ENCODE results near the gene NUP210L. TPM values are rescaled to one million over a fixed set of nuclear protein-coding genes. Genes with fewer than 3 reads are reported as not detected.

The NUP210L gene
- total RNA-seq, 1 donor from 2014 or later = not detected

DNA sequence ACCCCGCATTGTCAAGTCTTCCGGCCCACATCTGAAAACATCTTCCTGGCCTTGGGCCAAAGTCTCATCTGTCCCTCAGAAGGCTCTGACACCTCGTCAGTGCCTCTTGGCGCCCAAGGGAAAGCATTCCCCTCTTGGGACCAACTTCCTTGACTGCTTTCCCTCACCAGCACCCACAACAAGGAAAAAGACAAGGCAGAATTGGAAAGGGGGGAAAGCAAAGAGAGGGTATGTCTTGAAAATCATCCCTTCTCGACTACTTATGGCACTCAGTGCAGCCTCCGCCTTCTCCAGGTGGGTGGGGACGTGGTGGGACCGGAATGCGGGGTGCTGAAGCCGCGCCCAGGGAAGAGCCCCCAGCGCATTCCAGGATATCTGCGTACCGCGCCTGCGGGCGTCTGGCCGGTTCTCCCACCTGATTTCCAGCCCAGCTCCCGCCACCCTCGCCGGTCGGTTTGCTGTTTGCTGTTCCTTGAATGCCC is 191.0 kb downstream of the NUP210L start:
- peak overlapping the region; percentile 98 for H3K27ac Mint-ChIP-seq (ENCODE audit: unreplicated experiment)
- H3K27ac ChIP-seq (ENCODE audit: low read depth, low read length) = peak overlapping the region; percentile 90
- FAIRE-seq (no peak), DNase-seq (ENCODE audit: low read depth) (peak; percentile 58)
- H3K4me1 ChIP-seq (ENCODE audit: insufficient read depth, low read length) = peaks cover 36% of the 10 kb centered on the region
- no peaks in the 10 kb centered on the region for H3K36me3 ChIP-seq (ENCODE audit: insufficient read depth, low read length)
- no peaks in the 10 kb centered on the region for H3K9me3 Mint-ChIP-seq (ENCODE audit: unreplicated experiment)
- H3K27me3 Mint-ChIP-seq (ENCODE audit: low read depth, unreplicated experiment) = no peaks in the 10 kb centered on the region
- H3K9me3 ChIP-seq (ENCODE audit: insufficient read depth, low read depth, low read length) = no peaks in the 10 kb centered on the region
- peak overlapping the region; percentile 83 for H3K4me3 ChIP-seq (ENCODE audit: insufficient read depth, low read depth, low read length)
- H3K4me1 Mint-ChIP-seq (ENCODE audit: low read depth, unreplicated experiment) = peaks cover 27% of the 10 kb centered on the region
- peaks cover 8% of the 10 kb centered on the region for H3K36me3 Mint-ChIP-seq (ENCODE audit: low read depth, unreplicated experiment)
- peaks cover 11% of the 10 kb centered on the region for H4K20me1 ChIP-seq (ENCODE audit: insufficient read depth, low read length)
- peak overlapping the region; percentile 59 for H2AFZ ChIP-seq (ENCODE audit: low read depth, low read length)
- H3K79me2 ChIP-seq (ENCODE audit: insufficient read depth, low read length) = peaks cover 37% of the 10 kb centered on the region
- peak overlapping the region; percentile 93 for H3K4me3 Mint-ChIP-seq (ENCODE audit: unreplicated experiment)
- H3K9ac ChIP-seq (ENCODE audit: low read length) = peak overlapping the region; percentile 95
- TF ChIP-seq EZH2 (IDR thresholded peaks at IDR 0.05; ENCODE audit: insufficient read depth, low read length) (no peak), CTCF (IDR thresholded peaks at IDR 0.05; ENCODE audit: insufficient read depth, low read depth, low read length) (no peak)
- peak overlapping the region; percentile 100 for H3K4me2 ChIP-seq (ENCODE audit: low read length)
- H3K27me3 ChIP-seq (ENCODE audit: insufficient read depth, low read length) = no peaks in the 10 kb centered on the region

- FAIRE-seq = no peak
Measured at GRCh38 chr1:153963030-153963849, 191.6 kb downstream of the NUP210L start, which contains the start of gene SLC39A1. Gene SLC39A1 (minus strand): TSS chr1:153963537. CDS start chr1:153962715, 822 bp downstream.

More at GRCh38 chr1:153963030-153963849, 191.6 kb downstream of the NUP210L start, which contains the start of gene SLC39A1:
- peak; percentile 90 for DNase-seq (ENCODE audit: low read depth)
- H3K9ac ChIP-seq (ENCODE audit: low read length) = peak within 1 kb of the TSS; percentile 95
- peak within 1 kb of the TSS; percentile 93 for H3K4me3 Mint-ChIP-seq (ENCODE audit: unreplicated experiment)
- H3K9me3 Mint-ChIP-seq (ENCODE audit: unreplicated experiment) = no peaks in the 10 kb centered on the region
- H3K79me2 ChIP-seq (ENCODE audit: insufficient read depth, low read length) = peaks cover 37% of the 10 kb centered on the region
- peaks cover 28% of the 10 kb centered on the region for H3K4me1 Mint-ChIP-seq (ENCODE audit: low read depth, unreplicated experiment)
- H3K4me1 ChIP-seq (ENCODE audit: insufficient read depth, low read length) = peaks cover 34% of the 10 kb centered on the region
- H3K36me3 ChIP-seq (ENCODE audit: insufficient read depth, low read length) = no peaks in the 10 kb centered on the region
- TF ChIP-seq CTCF (IDR thresholded peaks at IDR 0.05; ENCODE audit: insufficient read depth, low read depth, low read length) = no peak
- TF ChIP-seq EZH2 (IDR thresholded peaks at IDR 0.05; ENCODE audit: insufficient read depth, low read length) = no peak
- H3K27ac Mint-ChIP-seq (ENCODE audit: unreplicated experiment) = peak within 1 kb of the TSS; percentile 98
- H3K36me3 Mint-ChIP-seq (ENCODE audit: low read depth, unreplicated experiment) = peaks cover 9% of the 10 kb centered on the region
- no peaks in the 10 kb centered on the region for H3K9me3 ChIP-seq (ENCODE audit: insufficient read depth, low read depth, low read length)
- H3K4me2 ChIP-seq (ENCODE audit: low read length) = peak within 1 kb of the TSS; percentile 100
- H3K27ac ChIP-seq (ENCODE audit: low read depth, low read length) = peak within 1 kb of the TSS; percentile 90
- no peaks in the 10 kb centered on the region for H3K27me3 Mint-ChIP-seq (ENCODE audit: low read depth, unreplicated experiment)
- H3K27me3 ChIP-seq (ENCODE audit: insufficient read depth, low read length) = no peaks in the 10 kb centered on the region
- H2AFZ ChIP-seq (ENCODE audit: low read depth, low read length) = peak within 1 kb of the TSS; percentile 84
- peaks cover 11% of the 10 kb centered on the region for H4K20me1 ChIP-seq (ENCODE audit: insufficient read depth, low read length)
- peak within 1 kb of the TSS; percentile 83 for H3K4me3 ChIP-seq (ENCODE audit: insufficient read depth, low read depth, low read length)
